Heart left ventricle (tissue), 16 donors: ENCODE measurements around the gene FHL2. TPM values are rescaled to one million over a fixed set of nuclear protein-coding genes. Genes with fewer than 3 reads are reported as not detected.

ENCODE experiments used
- ATAC-seq, 4 donors: fragments of 200-7000 bp; cut with Tn5 transposase; one replicate each; pipeline ENCODE4 v1.9.1; 2020 to 2022; ENCODE audit warnings: moderate library complexity in 4 of 4, mild to moderate bottlenecking in 3 of 4, moderate number of reproducible peaks in 1 of 4
- DNase-seq, 5 donors: peaks; one replicate each; pipeline ENCODE4 v3.0.0-alpha.2; 2020
- H3K27ac ChIP-seq, 12 donors: fragments of 200-600 bp; sonication (generic) in 4 of 12; one replicate each; pipeline versions ENCODE4 v1.5.0 to v1.8.0; 2016 to 2022; ENCODE audit warnings: mild to moderate bottlenecking in 2 of 12
- H3K27me3 ChIP-seq, 9 donors: fragments of 200-600 bp; sonication (generic) in 2 of 9; one replicate each; pipeline versions ENCODE4 v1.5.1 to v1.8.0; 2016 to 2022; ENCODE audit warnings: mild to moderate bottlenecking in 3 of 9
- H3K36me3 ChIP-seq, 9 donors: fragments of 200-600 bp; sonication (generic) in 2 of 9; one replicate each; pipeline versions ENCODE4 v1.5.0 to v1.8.0; 2018 to 2022; ENCODE audit warnings: mild to moderate bottlenecking in 2 of 9
- H3K4me1 ChIP-seq, 12 donors: fragments of 200-600 bp; sonication (generic) in 4 of 12; one replicate each; pipeline versions ENCODE4 v1.5.0 to v1.8.0; 2016 to 2022; ENCODE audit warnings: mild to moderate bottlenecking in 3 of 12
- H3K4me3 ChIP-seq, 12 donors: fragments of 200-600 bp; sonication (generic) in 4 of 12; one replicate each; pipeline versions ENCODE4 v1.5.0 to v1.8.0; 2017 to 2022; ENCODE audit warnings: mild to moderate bottlenecking in 9 of 12, moderate library complexity in 4 of 12
- H3K9me3 ChIP-seq, 12 donors: fragments of 200-600 bp; sonication (generic) in 4 of 12; one replicate each; pipeline versions ENCODE4 v1.5.0 to v1.8.0; 2016 to 2022; ENCODE audit warnings: mild to moderate bottlenecking in 1 of 12
- CTCF ChIP-seq, 12 donors: fragments of 200-600 bp; sonication (generic) in 4 of 12; IDR thresholded peaks; one replicate each; pipeline versions ENCODE4 v1.5.0 to v1.8.0; 2018 to 2022; ENCODE audit warnings: antibody characterized with exemption in 12 of 12, mild to moderate bottlenecking in 5 of 12
- POLR2A ChIP-seq, 2 donors: fragments of 450-650 bp; IDR thresholded peaks; one replicate each; pipeline ENCODE4 v1.6.1; 2017; ENCODE audit warnings: antibody characterized with exemption in 2 of 2, mild to moderate bottlenecking in 2 of 2, moderate library complexity in 2 of 2
- WGBS, 4 donors: extraction: QIAGEN DNeasy Blood & Tissue Kit in 2 of 4; methylation state at CpG; one replicate each; pipeline versions ENCODE4 v1.1.5 to v1.1.7; 2013 to 2018; 5-methylcytosine and 5-hydroxymethylcytosine counted together
- intact Hi-C, 10 donors: fragments of 100-400 bp; cut with DNase I; formaldehyde crosslinking; loops; one replicate each; pipeline versions ENCODE4 v1.11.1 to v1.14.2; 2022
- polyA plus RNA-seq, 2 donors: library from polyadenylated mRNA; stranded (reverse); fragments of 200-250 nt; gene quantifications; one replicate each; pipeline ENCODE4 v1.2.3, GENCODE V29; 2013
- total RNA-seq, 9 donors: library from RNA; depleted of rRNA in 2 of 9; stranded (reverse); fragments of >200 nt in 2 of 9; fragmentation: NEBNext Ultra II Directional in 3 of 9; extraction: Animal tissue kit (Norgen Biotek cat#: 25700) in 3 of 9; gene quantifications; one replicate each; pipeline versions ENCODE4 v1.1.0 to v1.2.4, GENCODE V29; 2016 to 2023
- donor health status: ischemic (EF 13 %, LVEDD 7.1; RV severe dilation, severe dysfunction).
- donor health status: healthy with polysubstance abuse.
- donor health status: DM: no; HTN: yes; CAD: no.
- donor health status: DM: no; HTN: no; CAD: no.
- donor health status: ischemic (EF 25% LVEDD 6.9; RV normal size, moderate dysfunction).
- donor health status: ischemic (EF 25% LVEDD 5.7; RV mildly dilated, moderate dysfunction).
- donor health status: healthy.
- donor health status: DM: yes; HTN: yes; CAD: no.
- donor health status: ischemic (EF 35%, LVEDD 5.7; RV mildly dilated, moderate dysfunction).
- donor health status: nonischemic (EF 11% LVEDD 7.7; RV severe dilation, severe dysfunction).
- donor health status: DM: yes; HTN: yes; CAD: no.
- donor health status: PGD.
- donor health status: ischemic (EF 29% LVEDD 5.4; RV normal size, mild dysfunction).
- donor health status: nonischemic (EF 23%, LVEDD 6.1; RV moderate dilation, normal function).

The FHL2 gene
- total and polyA plus RNA-seq, 11 donors, result 649 to 4,692 (median 1,165) TPM

- intact Hi-C loops, result loop anchor here in 4 of 10 donors (5.0 kb wide), 2 partner anchors 35 to 45 kb away; no protein-coding TSS in a partner anchor
- 85 to 100% (median 94%) methylated on average over 2 of the region's 2 CpGs for WGBS, 4 donors
- ATAC-seq, result no peak
These were observed 43.2 kb upstream of the FHL2 start for GRCh38 chr2:105442056-105442455.

GRCh38 chr2:105439141-105439540 lies 40.3 kb upstream of the FHL2 start:
- intact Hi-C loops, result loop anchor here in 9 of 10 donors (2.0 to 10.0 kb wide), 8 partner anchors 48 to 78 kb away; no protein-coding TSS in a partner anchor
- Histone ChIP-seq H3K27ac (peak overlapping the region; percentile 72 to 97 (median 90)), H3K36me3 (peaks cover 0 to 7% (median 0%) of the 10 kb centered on the region in 9 donors), H3K27me3 (no peaks in the 10 kb centered on the region), H3K9me3 (no peaks in the 10 kb centered on the region), H3K4me3 (peak overlapping the region in 7 of 12 donors; percentile 6 to 66 (median 56)), H3K4me1 (peaks cover 0 to 19% (median 3%) of the 10 kb centered on the region in 12 donors)
- WGBS, 4 donors, result 38 to 51% (median 47%) methylated on average over 5 of the region's 5 CpGs
- DNase-seq, result no peak
- no peak for TF ChIP-seq CTCF (IDR thresholded peaks at IDR 0.05)
- TF ChIP-seq POLR2A (IDR thresholded peaks at IDR 0.05), result no peak
- peak in 1 of 4 donors; percentile 2 for ATAC-seq

More at GRCh38 chr2:105442056-105442455, 43.2 kb upstream of the FHL2 start:
- no peaks in the 10 kb centered on the region for H3K9me3 ChIP-seq
- TF ChIP-seq POLR2A (IDR thresholded peaks at IDR 0.05) (no peak), CTCF (IDR thresholded peaks at IDR 0.05) (no peak)
- peaks cover 0 to 21% (median 3%) of the 10 kb centered on the region in 12 donors for H3K4me1 ChIP-seq
- H3K4me3 ChIP-seq, result no peak overlapping the region
- peaks cover 0 to 2% (median 0%) of the 10 kb centered on the region in 9 donors for H3K36me3 ChIP-seq
- H3K27ac ChIP-seq, result no peak overlapping the region
- no peak for DNase-seq
- H3K27me3 ChIP-seq, result no peaks in the 10 kb centered on the region

- TF ChIP-seq CTCF (IDR thresholded peaks at IDR 0.05) (no peak), POLR2A (IDR thresholded peaks at IDR 0.05) (peak; percentile 49 to 94)
- peaks cover 0 to 12% (median 0%) of the 10 kb centered on the region in 9 donors for H3K36me3 ChIP-seq
- DNase-seq (peak; percentile 74 to 92 (median 84)), ATAC-seq (peak; percentile 86 to 91 (median 88))
- H3K27ac ChIP-seq, result peak overlapping the region; percentile 72 to 97 (median 90)
- peaks cover 0 to 20% (median 0%) of the 10 kb centered on the region in 12 donors for H3K4me1 ChIP-seq
- H3K4me3 ChIP-seq, result peak overlapping the region; percentile 34 to 69 (median 55)
- WGBS, 4 donors, result 19 to 21% (median 20%) methylated on average over 9 to 10 of the region's 10 CpGs
- no peaks in the 10 kb centered on the region for H3K27me3 ChIP-seq
- H3K9me3 ChIP-seq, result no peaks in the 10 kb centered on the region
- intact Hi-C loops, result loop anchor here in 9 of 10 donors (1.0 to 10.0 kb wide), 9 partner anchors 48 to 79 kb away; no protein-coding TSS in a partner anchor
These were observed 39.5 kb upstream of the FHL2 start for GRCh38 chr2:105438104-105438929.

- TF ChIP-seq CTCF (IDR thresholded peaks at IDR 0.05) (no peak), POLR2A (IDR thresholded peaks at IDR 0.05) (no peak)
- peaks cover 0 to 12% (median 0%) of the 10 kb centered on the region in 9 donors for H3K36me3 ChIP-seq
- intact Hi-C loops, result loop anchor here in 9 of 10 donors (1.0 to 10.0 kb wide), 10 partner anchors 49 to 81 kb away; no protein-coding TSS in a partner anchor
- H3K27ac ChIP-seq, result peak overlapping the region; percentile 72 to 97 (median 90)
- H3K9me3 ChIP-seq, result no peaks in the 10 kb centered on the region
- 24 to 38% (median 29%) methylated on average over 3 of the region's 3 CpGs for WGBS, 4 donors
- H3K27me3 ChIP-seq, result no peaks in the 10 kb centered on the region
- peak overlapping the region; percentile 34 to 69 (median 55) for H3K4me3 ChIP-seq
- peaks cover 0 to 26% (median 4%) of the 10 kb centered on the region in 12 donors for H3K4me1 ChIP-seq
- no peak for ATAC-seq
- no peak for DNase-seq
These were observed 38.9 kb upstream of the FHL2 start for GRCh38 chr2:105437708-105438103.
